Esophagus muscularis mucosa (tissue), 3 donors: ENCODE data around the gene AMER1.

Experiments used
- CTCF ChIP-seq, 3 experiments: fragments of 200-600 bp in 2 of 3; fragments of 450-650 bp in 1 of 3; sonication (generic) in 2 of 3; IDR thresholded peaks; one replicate each; pipeline ENCODE4 v1.5.1; 2017 to 2019; ENCODE audit warnings: antibody characterized with exemption in 3 of 3, mild to moderate bottlenecking in 2 of 3, moderate library complexity in 1 of 3
- POLR2A ChIP-seq: fragments of 450-650 bp; IDR thresholded peaks from one replicate; pipeline ENCODE4 v1.6.1; 2017; ENCODE audit warnings: antibody characterized with exemption, moderate library complexity, mild to moderate bottlenecking, low read depth
- POLR2AphosphoS5 ChIP-seq, 2 donors: sonication (generic); formaldehyde crosslinking; IDR thresholded peaks; one replicate each; pipeline ENCODE4 v1.6.1; 2017; ENCODE audit warnings: antibody characterized with exemption in 2 of 2

- TF ChIP-seq CTCF (IDR thresholded peaks at IDR 0.05) (no peak), POLR2A (no peak), POLR2AphosphoS5 (IDR thresholded peaks at IDR 0.05) (no peak)
Measured at GRCh38 chrX:64202808-64203325, 2.6 kb downstream of the AMER1 start.
